ENCODE measurements around the gene MYH13. TPM values are rescaled to one million over a fixed set of nuclear protein-coding genes. Genes with fewer than 3 reads are reported as not detected.

The MYH13 gene
- not detected in 2 replicates for total RNA-seq

DNA sequence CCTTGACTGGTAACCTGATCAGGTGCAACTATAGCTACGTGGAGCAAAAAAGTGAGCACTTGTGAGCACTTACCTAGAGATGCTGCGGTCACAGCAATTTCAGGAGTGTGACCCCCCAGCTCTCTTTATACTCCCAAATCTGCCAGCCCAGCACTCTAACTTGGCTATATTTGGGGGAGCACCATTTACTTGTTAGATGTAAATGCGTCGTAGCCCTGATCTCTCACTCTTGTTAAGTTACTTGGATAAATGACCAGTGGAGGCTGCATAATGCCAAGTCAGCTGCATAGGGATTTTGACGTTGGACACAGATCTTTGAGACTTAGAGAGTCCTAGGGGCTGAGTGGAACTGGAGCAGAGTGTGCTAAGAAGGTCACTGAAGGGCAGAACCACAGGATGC lies at the start of gene MYH13:
MYH13 (minus strand) TSS at position 101 of the 400 bp plus-strand sequence. CDS start 8,476 bp downstream, outside the sequence.
- DNase-seq (ENCODE audit: low read depth in 2 of 2) = no peak

DNA sequence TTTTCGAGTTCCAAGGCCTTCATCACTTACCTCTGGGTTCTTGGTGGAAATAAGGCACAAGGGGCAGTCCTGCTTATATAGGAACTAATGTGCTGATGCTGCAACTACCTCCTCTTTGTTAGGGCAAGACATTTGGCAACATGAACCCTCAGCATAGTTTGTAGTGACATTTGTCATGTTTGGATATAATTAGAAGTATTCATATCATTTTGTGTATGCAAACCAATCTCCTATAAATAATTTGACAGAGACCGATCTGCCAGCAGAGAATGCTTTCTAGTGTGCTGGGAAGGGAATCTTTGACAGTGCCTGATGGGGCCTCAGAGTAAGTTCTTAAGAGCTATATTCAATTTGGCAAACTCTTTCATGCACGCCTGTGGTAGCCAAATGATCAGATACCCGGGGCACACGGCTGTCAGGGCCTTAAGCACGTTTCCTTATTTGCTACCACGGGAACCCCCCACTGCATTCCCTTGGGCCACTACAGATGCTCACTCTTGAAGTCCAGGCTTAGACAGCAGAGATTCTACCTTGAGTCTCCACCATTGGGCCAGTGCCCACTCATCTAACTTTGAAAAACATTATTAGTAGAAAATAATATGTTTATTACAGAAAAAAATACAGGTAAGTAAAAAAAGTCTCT lies 49.2 kb upstream of the MYH13 start, which contains the start of gene MYH8:
MYH8 (minus strand) TSS at position 51 of the 643 bp plus-strand sequence. CDS start 1,723 bp downstream, outside the sequence.
- DNase-seq (ENCODE audit: low read depth in 2 of 2) = no peak

DNA sequence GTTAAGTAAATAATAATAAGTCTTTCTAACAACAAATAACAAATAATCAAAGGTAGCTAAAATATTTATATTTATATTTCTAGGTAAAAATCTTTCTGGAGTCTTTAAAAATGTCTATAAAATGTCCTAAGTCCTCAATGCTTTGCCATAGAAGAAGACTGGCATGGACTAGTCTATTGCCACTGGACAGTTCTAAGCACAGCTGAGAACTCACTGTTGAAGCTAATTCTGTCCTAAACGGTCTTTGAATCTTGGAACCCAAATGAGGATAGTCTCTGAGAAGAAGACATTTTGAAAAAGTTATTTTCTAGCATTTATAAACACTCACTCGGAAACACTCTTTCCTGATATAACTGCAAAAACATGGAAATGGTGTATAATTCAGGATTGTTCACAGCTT lies 48.4 kb upstream of the MYH13 start:
- DNase-seq (ENCODE audit: low read depth in 2 of 2) = no peak

DNA sequence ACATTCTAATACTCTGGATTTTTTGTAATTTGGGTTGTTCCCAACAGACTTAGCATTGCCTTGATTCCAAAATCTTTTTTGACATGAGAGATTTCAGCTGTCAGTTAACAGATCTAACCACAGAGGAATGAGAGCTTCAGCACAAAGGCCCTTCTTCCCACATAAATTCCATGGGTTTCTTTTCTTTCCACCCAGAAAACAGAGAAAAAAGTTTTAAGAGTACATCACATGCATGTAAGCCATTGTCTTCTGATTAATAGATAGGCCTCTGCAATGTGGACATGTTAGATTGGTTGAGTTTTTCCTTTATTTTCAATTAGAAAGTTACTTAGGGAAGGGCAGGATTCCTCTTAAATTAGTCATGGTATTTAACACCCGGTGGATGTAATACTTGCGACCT lies 48.0 kb upstream of the MYH13 start:
- DNase-seq (ENCODE audit: low read depth in 2 of 2) = no peak

DNA sequence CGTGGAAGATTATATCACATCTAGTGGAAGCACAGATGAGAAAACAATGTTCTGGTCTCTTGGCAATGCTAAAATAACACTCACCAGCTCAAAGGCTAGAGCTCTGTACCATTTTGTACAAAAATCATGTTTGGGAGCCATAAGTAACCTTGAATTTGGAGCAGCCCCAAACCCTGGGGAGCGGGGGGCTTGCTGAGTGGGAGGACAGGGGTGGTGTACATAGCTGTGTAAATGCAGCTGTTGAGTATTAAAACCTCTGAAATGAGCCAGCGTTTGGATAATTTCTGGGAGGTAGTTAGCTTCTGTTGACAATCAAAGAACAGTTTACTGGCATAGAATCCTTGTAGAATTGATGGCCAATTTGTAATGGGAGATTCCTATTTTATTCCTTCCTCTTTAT lies 44.6 kb upstream of the MYH13 start:
- no peak for DNase-seq (ENCODE audit: low read depth in 2 of 2)

DNA sequence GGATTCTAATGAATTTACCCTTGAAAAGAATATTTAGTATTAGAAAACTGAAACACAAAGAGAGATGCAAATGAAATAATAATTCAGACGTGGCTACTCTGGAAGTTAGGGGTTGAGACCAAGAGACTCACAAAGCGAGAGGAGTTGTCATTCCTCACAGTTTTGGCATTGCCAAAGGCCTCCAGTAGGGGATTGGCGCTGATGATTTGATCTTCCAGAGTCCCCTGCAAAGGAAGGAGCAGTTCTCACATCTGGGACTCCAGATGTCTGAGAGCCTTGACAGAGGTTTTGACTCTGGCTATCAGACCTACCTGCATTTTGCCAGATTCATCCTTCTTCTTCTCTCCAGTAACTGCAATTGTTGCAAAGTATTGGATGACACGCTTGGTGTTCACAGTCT lies 42.4 kb upstream of the MYH13 start:
- DNase-seq (ENCODE audit: low read depth in 2 of 2) = no peak

DNA sequence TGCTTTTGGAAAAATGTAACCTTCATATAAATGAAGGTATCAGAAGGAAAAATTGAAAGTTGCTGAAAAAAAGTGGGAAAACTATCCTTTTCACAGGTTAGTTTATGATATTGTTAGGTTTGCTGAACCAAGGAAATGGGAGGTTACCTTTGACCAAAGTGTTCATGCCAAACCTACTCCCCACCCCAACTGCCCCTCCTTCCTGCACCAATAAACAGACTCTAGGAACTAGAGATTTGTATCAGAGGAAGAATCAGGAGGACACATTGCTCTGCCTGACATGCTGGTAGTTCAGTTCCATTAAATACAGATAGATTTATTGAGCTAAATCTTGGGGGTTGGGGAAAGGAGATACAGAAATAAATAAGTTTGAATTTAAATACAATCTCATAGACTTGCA lies 30.8 kb upstream of the MYH13 start:
- DNase-seq (ENCODE audit: low read depth in 2 of 2) = no peak

DNA sequence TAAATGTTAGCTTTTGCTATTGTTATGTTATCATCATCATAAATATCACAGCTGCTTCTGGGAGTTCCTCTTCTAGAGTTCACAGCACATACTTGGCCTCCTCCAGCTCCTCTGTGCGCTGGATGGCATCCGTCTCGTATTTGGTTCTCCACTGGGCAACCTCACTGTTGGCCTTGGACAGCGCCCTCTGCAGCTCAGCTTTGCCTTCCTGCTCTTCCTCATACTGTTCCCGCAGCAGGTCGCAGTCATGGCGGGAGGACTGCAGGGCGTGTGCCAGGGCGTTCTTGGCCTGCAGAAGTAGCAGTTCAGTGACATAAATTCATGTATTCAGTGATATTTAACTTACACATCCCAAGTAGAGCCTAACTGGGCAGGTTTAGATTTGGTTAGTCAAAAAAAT lies 25.5 kb upstream of the MYH13 start:
- no peak for DNase-seq (ENCODE audit: low read depth in 2 of 2)

DNA sequence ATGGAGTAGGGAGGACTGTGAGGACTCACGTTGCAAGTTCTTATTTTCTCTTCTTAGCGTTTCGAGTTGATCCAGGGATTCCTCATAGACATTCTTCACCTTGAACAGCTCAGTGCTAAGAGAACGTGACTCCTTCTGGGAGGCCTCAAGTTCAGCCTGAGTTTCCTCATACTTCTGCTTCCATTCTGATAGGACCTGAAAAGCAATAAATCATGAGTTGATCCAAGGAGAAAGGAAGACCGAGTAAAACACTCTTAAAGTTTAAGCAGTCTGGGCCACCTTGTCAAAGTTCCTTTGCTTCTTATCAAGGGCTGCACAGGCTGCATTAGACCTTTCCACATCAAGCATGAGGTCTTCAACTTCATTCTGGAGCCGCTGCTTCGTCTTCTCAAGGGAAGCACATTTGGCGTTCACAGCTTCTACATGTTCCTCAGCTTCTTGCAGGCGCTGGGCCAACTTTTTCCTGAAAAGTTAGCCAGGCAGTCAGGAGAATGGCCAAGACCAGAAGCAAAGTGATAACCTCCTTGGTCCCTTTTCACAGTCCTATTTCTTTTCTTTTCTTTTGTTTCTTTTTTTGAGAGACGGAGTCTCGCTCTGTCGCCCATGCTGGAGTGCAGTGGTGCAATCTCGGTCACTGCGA lies 23.8 kb upstream of the MYH13 start:
- no peak for DNase-seq (ENCODE audit: low read depth in 2 of 2)

DNA sequence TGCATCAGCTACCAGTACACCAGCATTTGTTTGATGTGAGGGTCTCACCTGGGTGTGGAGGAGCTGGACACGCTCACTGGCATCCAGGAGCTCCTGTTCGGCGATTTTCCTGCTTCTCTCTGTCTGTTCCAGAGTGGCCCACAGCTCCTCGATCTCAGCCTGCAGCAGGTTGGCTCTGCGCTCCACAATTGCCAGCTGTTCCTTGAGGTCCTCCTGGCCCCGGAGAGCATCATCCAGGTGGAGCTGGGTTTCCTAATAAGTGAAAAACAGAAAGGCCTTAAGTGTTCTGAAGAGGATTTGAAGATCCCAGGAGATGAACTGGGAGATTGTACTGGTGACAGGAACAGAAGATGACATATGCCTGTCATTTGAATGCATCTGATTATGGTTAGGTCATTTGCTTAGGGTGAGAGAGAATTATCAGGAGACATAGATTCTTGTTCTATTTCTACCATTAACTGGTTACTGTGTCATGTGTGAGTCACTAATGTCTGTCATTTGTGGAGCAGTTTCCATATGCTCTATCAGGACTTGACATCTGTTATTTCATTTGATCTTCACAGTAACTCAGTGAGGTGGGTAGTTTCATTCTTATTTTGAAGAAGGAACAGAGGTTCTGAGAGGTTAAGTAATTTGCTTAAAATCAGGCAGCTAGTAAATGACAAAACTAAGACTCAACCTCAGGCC lies 21.5 kb upstream of the MYH13 start:
- DNase-seq (ENCODE audit: low read depth in 2 of 2) = no peak

DNA sequence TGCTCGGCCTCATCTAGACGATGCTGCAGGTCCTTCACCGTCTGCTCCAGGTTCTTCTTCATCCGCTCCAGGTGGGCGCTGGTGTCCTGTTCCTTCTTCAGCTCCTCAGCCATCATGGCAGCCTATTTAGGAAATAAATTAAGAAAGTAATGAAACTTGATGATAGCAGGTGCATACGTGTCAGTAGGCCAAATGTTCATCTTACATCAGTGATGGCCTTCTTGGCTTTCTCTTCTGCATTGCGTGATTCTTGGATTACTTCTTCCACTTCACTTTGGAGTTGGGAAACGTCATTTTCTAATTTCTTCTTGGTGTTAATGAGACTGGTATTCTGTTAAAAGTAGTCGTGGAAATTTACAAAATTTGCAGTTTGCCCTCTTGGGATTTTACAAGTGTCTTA lies 20.1 kb upstream of the MYH13 start:
- no peak for DNase-seq (ENCODE audit: low read depth in 2 of 2)

DNA sequence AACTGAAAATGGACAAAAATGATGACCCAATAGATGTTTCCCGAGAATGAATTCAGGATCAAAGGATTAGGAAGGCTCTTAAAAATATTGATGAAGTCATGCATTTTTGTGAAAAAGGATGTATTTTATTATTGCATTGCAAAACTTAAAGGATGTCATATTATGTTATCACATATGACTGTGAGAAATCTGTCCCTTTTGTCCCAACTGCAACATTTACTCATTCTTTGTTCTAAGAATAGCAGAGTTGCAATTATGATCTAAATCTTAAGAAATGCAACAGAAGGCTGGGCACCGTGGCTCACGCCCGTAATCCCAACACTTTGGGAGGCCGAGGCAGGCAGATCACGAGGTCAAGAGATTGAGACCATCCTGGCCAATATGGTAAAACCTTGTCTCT lies 13.1 kb upstream of the MYH13 start:
- no peak for DNase-seq (ENCODE audit: low read depth in 2 of 2)

DNA sequence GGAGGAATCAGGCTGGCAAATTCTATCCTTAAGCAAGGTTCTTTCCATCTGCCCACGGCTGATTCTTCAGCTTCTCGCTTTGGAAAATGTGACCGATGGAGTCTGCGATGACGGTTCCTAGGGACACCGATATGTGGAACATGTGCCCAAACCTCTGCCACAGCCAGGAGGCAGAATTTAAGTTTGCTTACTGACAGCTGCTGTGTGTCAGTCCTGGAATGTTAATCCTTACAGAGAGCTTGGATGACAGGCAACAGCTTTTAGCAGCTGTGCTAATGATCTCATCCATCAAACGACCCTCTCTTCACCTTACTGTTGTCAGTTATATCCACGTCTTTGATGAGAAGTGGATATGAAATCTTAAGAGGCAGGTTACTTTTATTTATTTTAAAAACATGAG lies 11.4 kb upstream of the MYH13 start:
- no peak for DNase-seq (ENCODE audit: low read depth in 2 of 2)

DNA sequence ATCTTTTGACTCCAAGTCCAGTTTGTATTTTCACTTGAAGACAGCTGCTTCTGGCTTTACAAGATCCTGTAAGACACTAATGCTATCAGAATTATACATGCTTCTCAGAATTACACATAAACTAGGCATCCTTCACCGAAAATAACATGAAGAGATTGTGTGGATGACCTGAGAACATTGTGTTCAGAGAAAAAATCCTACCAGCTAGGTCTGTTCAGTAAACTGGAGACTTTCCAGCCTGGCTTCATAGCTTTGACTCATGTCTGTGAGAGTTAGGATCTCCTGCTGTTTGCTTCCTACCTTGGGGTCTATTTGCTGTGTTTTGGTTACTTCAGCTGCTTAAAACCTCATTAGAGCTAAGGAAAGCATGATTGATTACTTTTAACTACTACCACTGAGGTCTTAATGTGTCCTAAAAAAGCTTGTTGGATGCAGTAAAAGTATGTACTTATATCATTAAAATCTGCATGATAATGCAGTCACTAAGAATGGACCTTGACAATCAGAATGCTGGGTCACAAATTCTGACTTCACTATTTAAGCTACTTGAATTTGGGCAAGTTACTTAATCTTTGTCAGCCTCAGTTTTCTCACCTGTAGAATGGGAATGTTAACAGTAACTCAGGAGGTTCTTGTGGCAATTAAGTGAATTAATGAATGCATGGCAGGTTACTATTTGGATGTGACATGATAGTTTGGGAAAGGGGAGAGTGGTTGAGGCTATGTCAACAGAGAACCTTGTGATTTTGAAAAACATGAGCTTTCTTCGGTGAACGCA lies 8.0 kb upstream of the MYH13 start:
- DNase-seq (ENCODE audit: low read depth in 2 of 2) = no peak

DNA sequence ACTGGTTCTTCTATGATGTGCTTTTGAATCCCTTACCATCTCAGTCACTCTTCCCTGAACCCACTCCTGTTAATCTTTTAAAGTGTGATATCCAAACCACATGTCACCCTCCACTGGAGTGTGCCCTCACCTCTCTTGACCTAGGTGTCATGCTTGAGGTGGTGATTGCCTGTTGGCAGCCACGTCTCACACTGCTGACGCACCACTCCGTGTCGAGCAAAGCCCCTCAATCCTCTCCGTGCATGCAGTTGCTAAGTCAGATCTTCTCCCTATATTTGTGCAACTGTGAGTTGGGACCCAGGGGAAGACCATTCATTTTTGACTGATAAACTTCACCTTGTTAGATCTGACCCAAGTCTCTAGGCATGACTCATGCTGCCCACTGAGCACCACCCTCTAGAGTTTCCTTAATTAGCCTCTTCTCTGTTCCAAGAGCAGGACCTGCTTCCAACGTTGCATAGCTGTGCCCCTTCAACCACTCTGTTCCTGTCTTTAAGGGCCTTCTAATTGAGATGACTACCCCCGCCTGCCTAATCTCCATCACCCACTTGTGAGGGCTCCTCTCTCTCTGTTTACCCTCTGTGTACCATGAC lies 2.7 kb downstream of the MYH13 start:
- no peak for DNase-seq (ENCODE audit: low read depth in 2 of 2)

DNA sequence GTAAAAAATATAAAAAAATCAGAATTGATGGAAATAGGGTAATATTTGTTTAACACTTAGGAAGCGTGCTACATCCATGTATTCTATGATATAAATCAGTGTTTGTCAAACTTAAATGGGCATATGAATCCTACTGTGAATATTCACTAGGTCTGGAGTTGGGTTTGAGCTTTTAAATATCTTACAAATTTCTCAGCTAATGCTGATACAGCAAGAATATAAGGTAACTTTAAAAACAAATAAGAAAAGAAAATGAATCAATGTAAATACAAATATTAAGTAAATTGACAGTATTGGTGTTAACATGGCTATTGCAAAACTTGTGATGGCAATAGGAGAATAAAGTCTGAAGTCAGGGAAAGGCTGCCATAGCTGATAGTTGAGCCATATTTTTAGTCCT lies 3.6 kb downstream of the MYH13 start:
- DNase-seq (ENCODE audit: low read depth in 2 of 2) = no peak

DNA sequence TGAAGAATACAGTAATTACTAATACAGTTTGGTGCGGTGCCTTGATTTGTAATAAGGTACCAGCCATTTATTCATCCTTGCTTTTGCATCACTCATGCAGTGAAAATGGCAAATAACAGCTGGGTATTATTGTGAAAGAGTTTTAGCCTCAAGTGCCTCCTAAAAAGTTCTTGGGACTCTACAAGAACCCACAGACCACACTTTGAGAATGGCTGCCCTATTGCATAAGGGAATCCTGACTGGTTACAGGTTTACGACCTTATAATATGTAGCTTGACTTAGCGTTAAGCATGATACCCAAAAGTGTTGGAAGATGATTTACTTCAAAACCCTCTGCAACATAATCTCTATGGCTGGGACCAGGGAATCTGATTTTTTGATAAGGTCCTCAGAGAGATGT lies 4.2 kb downstream of the MYH13 start:
- no peak for DNase-seq (ENCODE audit: low read depth in 2 of 2)

DNA sequence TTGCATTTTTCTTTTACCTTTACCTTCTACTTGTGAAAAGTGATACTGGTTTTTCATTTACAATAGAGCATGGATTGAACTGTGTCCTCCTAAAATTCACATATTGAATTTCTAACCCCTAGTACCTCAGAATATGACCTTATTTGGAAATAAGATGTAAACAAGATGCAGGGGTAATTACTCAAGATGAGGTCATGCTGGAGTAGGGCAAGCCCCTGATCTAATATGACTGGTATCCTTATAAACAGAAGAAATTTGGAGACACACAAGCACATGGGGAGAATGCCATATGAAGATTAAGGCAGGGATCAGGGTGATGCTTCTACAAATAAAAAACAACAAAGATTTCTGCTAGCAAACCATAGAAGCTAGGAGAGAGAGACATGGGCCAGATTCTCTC lies 12.2 kb downstream of the MYH13 start:
- DNase-seq (ENCODE audit: low read depth in 2 of 2) = no peak

DNA sequence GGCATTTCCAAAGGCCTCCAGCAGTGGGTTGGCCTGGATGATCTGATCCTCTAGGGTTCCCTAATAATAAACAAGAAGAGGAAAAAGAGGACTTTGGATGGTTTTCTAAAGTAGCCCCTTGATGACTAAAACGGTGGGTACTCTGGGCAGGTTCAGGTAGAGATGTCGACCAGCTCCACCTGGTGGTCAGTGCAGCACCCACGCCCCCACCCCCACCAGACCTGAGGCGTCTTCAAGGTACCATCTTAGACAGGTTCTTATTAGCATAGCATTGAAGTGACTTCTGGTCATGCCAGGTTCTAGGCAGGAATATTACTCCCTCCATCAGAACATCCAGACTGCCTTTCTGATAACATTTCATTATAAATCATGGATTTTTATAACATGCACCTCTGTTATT lies 15.0 kb downstream of the MYH13 start:
- DNase-seq (ENCODE audit: low read depth in 2 of 2) = peak in 1 of 2 donors; percentile 12

DNA sequence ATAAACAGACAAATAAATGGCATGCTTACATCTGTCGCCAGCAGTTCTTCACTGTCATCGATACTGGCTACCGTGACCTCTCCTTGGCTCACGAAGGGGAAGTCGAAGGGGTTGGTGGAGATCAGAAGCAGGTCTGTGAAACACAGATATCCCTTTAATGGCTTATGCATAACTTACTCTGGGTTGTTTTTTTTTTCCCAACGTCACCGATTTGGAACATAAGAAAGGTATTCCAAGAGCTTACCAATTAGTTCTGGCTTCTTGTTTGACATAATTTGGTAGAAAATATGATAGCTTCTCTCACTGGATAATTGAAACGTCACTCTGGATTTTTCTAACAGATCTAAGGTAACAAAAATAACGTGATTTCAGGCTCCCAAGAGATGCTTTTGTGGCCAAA lies 18.2 kb downstream of the MYH13 start:
- DNase-seq (ENCODE audit: low read depth in 2 of 2) = no peak

DNA sequence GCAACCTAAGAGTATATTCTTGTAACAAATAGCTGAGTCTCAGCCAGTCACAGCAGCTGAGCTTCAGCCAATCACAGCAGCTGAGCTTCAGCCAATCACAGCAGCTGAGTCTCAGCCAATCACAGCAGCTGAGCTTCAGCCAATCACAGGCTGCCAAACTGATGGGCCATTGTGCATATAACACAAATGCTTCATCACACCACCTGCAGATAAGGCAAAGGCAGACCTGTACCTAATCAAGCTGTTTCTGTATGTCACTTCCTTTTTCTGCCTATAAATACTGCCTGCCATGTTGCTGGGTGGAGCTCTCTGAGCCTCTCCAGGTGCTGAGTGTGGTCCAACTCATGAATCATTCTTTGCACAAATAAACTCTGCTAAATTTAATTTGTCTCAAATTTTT lies 19.9 kb downstream of the MYH13 start:
- DNase-seq (ENCODE audit: low read depth in 2 of 2) = no peak

DNA sequence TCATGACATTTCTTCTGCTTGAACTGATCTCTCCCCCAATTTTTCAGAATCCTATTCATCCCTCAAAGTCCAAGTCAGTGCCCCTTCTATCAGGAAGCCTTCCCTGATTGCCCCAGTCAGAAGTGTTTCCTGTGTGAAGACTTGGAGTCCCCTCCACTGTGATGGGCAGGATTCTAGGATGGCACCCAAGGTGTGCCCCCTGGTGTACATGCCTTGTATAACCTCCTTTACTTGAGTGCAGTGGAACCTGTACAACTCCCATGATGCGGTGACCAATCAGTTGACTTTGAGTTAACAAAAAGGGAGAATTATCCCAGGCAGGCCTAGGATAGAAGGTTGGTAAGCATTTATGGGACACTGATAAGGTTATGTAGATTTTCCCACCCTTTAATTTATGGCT lies 23.4 kb downstream of the MYH13 start:
- DNase-seq (ENCODE audit: low read depth in 2 of 2) = peak in 1 of 2 donors; percentile 5

All from lung microvascular endothelial cell (primary cell).